Measurements from ENCODE around the gene TENT5A. TPM values are rescaled to one million over a fixed set of nuclear protein-coding genes. Genes with fewer than 3 reads are reported as not detected.
"Not testable (repeated sequence)": the region's sequence is repeated elsewhere in the genome, so short reads cannot be mapped to it uniquely, and the experiment has no call there.

Gene TENT5A
- total RNA-seq, 4 donors from 2014 or later = 7.9 to 74.9 (median 23.3) TPM

DNA sequence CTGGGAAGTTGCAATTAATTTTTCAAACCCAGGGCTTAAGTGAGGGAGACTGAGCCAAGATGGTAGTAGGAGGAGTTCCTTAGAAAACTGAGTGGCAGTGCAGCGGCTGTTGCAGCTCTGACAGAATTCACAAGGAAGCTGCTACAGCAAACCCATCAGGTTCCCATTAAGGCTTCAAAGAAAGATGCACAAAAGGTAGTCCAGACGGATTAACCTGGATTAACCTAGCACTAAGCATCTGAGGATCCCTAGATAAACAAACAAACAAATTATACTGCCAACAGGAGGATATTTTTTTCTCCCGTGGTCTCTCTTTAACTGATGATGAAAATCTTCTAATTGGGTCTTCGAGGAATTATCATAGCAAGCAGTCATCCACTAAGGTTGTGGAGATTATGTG, 5.2 kb downstream of the TENT5A start:
- H3K27ac ChIP-seq = no peak overlapping the region
- no peak overlapping the region for H3K4me3 ChIP-seq
- no peak for DNase-seq
- TF ChIP-seq, protein P1, sequence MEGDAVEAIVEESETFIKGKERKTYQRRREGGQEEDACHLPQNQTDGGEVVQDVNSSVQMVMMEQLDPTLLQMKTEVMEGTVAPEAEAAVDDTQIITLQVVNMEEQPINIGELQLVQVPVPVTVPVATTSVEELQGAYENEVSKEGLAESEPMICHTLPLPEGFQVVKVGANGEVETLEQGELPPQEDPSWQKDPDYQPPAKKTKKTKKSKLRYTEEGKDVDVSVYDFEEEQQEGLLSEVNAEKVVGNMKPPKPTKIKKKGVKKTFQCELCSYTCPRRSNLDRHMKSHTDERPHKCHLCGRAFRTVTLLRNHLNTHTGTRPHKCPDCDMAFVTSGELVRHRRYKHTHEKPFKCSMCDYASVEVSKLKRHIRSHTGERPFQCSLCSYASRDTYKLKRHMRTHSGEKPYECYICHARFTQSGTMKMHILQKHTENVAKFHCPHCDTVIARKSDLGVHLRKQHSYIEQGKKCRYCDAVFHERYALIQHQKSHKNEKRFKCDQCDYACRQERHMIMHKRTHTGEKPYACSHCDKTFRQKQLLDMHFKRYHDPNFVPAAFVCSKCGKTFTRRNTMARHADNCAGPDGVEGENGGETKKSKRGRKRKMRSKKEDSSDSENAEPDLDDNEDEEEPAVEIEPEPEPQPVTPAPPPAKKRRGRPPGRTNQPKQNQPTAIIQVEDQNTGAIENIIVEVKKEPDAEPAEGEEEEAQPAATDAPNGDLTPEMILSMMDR (IDR thresholded peaks at IDR 0.05) = no peak
- TF ChIP-seq POLR2A (IDR thresholded peaks at IDR 0.05) = no peak
- no peaks in the 10 kb centered on the region for H3K9me3 ChIP-seq
- H3K4me1 ChIP-seq = peaks cover 0 to 4% of the 10 kb centered on the region in 2 donors
- H3K27me3 ChIP-seq = no peaks in the 10 kb centered on the region
- no peaks in the 10 kb centered on the region for H3K36me3 ChIP-seq
- intact Hi-C loops (cut with DNase I; ENCODE audit: low total_unique reads) = no loop called here

DNA sequence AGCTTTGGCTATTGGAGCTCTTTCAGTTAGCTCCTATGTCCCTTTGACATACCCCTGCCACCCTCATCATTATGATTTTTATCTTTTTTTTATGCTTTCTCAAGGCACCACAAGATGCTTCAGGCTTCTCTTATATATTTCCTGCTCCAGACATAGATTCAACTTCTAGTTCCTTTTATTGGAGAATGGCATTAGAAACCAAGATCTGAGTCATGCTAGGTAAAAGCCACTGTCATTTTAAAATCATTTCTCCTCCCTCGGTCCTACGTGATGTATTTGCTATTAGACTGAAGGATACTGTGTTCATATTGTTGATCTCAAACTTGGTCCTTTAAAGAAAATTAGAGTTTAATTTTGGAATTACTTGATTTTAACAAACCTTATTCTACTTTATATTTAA, 8.3 kb downstream of the TENT5A start:
- no peaks in the 10 kb centered on the region for H3K27me3 ChIP-seq
- H3K9me3 ChIP-seq = no peaks in the 10 kb centered on the region
- H3K27ac ChIP-seq = no peak overlapping the region
- DNase-seq = no peak
- H3K4me3 ChIP-seq = no peak overlapping the region
- intact Hi-C loops (cut with DNase I; ENCODE audit: low total_unique reads) = no loop called here
- peaks cover 0 to 4% of the 10 kb centered on the region in 2 donors for H3K4me1 ChIP-seq
- no peaks in the 10 kb centered on the region for H3K36me3 ChIP-seq
- TF ChIP-seq, protein P1 (IDR thresholded peaks at IDR 0.05) = no peak
- TF ChIP-seq POLR2A (IDR thresholded peaks at IDR 0.05) = no peak

DNA sequence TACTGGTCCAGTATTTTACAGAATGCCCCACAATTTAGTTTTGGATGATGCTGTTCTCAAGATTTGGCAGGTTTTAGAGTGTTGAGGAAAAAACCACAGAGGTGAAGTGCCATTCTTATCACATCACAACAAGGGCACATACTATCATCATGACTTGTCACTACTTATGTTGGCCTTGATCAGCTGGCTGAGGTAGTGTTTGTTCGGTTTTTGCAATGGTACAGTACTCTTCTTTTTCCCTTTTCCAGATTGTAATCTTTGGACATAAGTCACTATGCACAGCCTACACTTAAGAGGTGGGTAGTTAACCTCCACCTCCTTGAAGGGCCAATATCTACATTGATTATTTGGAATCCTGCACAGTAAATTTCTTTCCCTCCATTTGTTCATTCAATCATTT, 8.8 kb downstream of the TENT5A start:
- DNase-seq = no peak
- intact Hi-C loops (cut with DNase I; ENCODE audit: low total_unique reads) = no loop called here
- Histone ChIP-seq H3K9me3 (no peaks in the 10 kb centered on the region), H3K27ac (no peak overlapping the region), H3K27me3 (no peaks in the 10 kb centered on the region), H3K4me3 (no peak overlapping the region), H3K36me3 (no peaks in the 10 kb centered on the region), H3K4me1 (peaks cover 0 to 4% of the 10 kb centered on the region in 2 donors)
- TF ChIP-seq, protein P1 (IDR thresholded peaks at IDR 0.05) = no peak
- TF ChIP-seq POLR2A (IDR thresholded peaks at IDR 0.05) = no peak

GRCh38 chr6:81741689-81742088, 10.8 kb downstream of the TENT5A start:
- H3K36me3 ChIP-seq = no peaks in the 10 kb centered on the region
- H3K9me3 ChIP-seq = no peaks in the 10 kb centered on the region
- no peak for TF ChIP-seq POLR2A (IDR thresholded peaks at IDR 0.05)
- TF ChIP-seq, protein P1 (IDR thresholded peaks at IDR 0.05) = no peak
- DNase-seq = no peak
- H3K4me3 ChIP-seq = no peak overlapping the region
- intact Hi-C loops (cut with DNase I; ENCODE audit: low total_unique reads) = no loop called here
- no peaks in the 10 kb centered on the region for H3K27me3 ChIP-seq
- no peak overlapping the region for H3K27ac ChIP-seq
- H3K4me1 ChIP-seq = no peaks in the 10 kb centered on the region

DNA sequence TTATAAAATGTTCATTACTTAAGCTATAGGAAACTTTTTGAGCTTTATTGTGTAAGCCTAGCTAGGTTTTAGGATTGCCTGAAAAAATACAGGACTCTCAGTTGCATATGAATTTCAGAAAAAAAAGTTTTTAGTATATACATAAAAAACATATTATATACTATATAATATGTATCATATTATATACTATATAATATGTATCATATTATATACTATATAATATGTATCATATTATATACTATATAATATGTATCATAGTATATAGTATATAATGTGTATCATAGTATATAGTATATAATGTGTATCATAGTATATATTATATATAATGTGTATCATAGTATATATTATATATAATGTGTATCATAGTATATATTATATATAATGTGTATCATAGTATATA, 11.9 kb downstream of the TENT5A start:
- H3K36me3 ChIP-seq; intact Hi-C loops (cut with DNase I; ENCODE audit: low total_unique reads); DNase-seq; H3K4me3 ChIP-seq; H3K9me3 ChIP-seq; H3K4me1 ChIP-seq; H3K27me3 ChIP-seq; H3K27ac ChIP-seq: not testable (repeated sequence)

Measured in uterus (tissue), 4 donors.